Tibial nerve (tissue), 3 donors: ENCODE data around the gene PIR.

Experiments used
- POLR2A ChIP-seq, 2 donors: fragments of 450-650 bp; IDR thresholded peaks; one replicate each; pipeline ENCODE4 v1.6.1; 2017; ENCODE audit warnings: antibody characterized with exemption in 2 of 2, mild to moderate bottlenecking in 2 of 2, moderate library complexity in 2 of 2
- TF ChIP-seq, protein P1 (sequence below), 5 experiments: fragments of 200-600 bp in 3 of 5; fragments of 450-650 bp in 2 of 5; sonication (generic) in 3 of 5; IDR thresholded peaks; one replicate each; pipeline ENCODE4 v1.5.1; 2016 to 2019; ENCODE audit warnings: antibody characterized with exemption in 5 of 5, mild to moderate bottlenecking in 3 of 5, moderate library complexity in 2 of 5

DNA sequence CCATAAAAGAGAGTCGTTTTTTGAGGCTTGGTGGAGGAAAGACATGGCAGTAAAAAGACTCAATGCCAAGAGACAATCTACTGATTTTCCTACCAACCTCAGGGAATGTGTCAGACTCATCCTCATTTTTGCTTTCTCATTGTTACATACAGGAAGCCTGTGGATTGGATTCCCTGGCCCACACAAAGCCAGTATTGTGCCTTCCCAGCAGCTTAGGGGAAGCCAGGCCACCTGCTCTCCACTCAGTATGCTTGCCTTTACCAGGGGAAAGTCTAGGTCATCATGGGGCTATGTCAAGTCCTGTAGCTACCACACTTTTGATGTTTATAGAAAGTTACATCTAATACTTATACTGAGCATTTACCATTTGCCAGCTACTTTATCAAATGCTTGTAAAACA lies 18.4 kb upstream of the PIR start:
- TF ChIP-seq, protein P1, sequence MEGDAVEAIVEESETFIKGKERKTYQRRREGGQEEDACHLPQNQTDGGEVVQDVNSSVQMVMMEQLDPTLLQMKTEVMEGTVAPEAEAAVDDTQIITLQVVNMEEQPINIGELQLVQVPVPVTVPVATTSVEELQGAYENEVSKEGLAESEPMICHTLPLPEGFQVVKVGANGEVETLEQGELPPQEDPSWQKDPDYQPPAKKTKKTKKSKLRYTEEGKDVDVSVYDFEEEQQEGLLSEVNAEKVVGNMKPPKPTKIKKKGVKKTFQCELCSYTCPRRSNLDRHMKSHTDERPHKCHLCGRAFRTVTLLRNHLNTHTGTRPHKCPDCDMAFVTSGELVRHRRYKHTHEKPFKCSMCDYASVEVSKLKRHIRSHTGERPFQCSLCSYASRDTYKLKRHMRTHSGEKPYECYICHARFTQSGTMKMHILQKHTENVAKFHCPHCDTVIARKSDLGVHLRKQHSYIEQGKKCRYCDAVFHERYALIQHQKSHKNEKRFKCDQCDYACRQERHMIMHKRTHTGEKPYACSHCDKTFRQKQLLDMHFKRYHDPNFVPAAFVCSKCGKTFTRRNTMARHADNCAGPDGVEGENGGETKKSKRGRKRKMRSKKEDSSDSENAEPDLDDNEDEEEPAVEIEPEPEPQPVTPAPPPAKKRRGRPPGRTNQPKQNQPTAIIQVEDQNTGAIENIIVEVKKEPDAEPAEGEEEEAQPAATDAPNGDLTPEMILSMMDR (IDR thresholded peaks at IDR 0.05) = no peak
- no peak for TF ChIP-seq POLR2A (IDR thresholded peaks at IDR 0.05)
